GM19025 (cell line): ENCODE results near the gene GRM7.

Experiments used
- ATAC-seq: cut with Tn5 transposase; IDR thresholded peaks from one replicate; pipeline ENCODE4 v1.9.1; 2021; ENCODE audit warnings: mild to moderate bottlenecking, low read depth, moderate library complexity; ENCODE audit not compliant: unreplicated experiment

The GRM7 gene

DNA sequence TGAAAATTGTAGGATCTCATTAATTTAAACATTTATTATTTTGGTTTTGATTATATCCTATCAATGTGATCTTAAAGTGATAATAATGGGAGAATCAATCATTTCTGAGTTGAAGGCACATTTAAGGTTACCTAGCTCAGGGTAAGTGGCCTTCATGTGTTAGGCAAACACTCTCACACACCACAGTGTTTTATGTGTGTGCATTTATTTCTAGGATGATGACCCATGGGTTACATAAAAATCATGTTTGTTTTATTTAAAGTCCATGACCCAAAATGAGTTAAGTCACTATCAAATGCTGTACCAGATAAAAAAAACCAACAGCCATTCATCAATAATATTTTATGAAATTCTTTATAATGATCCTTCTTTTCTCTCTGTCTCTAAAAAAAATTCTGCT is 520.8 kb downstream of the GRM7 start:
- ATAC-seq, result no peak

DNA sequence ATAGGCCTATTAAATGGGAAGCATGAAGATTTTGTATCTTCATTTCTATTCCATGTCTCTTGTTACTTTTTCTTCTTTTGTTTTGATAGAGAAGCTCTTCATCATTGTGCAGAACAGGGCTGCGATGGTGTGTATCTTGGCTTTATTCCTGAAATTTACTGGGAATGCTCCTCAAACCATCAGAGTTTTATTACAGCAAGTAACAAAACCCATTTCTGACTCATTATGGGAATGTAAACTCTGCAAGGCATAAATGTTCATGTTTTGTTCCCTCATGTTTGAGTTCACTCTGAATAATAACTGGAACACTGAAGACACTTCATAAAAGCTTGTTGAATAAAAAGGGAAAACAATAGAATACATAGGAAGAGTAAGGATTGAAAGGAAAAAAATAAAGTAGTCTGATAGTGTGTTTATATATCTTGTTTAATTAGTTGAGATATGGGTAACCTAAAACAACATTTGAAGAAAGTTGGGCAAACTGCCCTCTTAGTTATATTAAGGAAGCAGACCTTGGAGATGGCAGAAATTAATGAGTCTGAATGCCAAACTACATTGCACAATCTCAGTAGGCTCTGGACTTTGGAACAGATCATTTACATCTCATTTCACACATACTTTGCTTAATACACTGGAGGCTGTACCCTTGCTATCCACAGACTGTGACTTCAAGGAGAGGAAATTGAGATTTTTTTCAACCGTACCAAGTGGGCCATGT is 521.5 kb downstream of the GRM7 start:
- no peak for ATAC-seq

DNA sequence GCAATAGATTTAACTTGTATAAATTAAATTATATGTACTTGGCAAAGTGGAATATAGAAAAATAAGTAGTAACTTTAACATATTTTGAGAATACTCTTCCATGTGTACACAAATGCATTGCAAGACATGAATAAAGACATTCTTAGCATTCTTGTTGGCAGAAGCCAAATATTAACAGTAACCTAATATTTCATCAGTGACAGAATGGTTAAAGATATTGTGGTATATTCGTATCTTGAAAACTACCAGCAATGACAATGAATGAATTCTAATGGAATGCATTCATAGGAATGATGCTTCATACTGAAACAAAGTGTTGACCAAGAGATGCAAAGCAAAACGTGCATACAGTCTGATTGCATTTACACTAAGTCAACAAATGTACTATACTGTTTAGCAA is 524.7 kb downstream of the GRM7 start:
- no peak for ATAC-seq

DNA sequence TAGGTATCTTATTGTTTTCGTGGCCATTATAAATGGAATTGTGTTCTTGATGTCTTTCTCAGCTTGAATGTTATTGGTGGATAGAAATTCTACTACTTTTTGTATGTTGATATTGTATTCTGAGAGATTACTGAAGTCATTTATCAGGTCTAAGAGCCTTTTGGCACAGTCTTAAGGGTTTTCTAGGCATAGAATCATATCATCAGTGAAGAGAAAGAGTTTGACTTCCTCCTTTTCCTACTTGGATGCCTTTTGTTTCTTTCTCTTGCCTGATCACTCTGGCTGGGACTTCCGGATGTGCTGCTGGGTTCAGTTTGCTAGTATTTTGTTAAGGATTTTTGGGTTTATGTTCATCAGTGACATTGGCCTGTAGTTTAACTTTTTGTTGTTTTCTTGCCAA is 527.1 kb downstream of the GRM7 start:
- no peak for ATAC-seq

DNA sequence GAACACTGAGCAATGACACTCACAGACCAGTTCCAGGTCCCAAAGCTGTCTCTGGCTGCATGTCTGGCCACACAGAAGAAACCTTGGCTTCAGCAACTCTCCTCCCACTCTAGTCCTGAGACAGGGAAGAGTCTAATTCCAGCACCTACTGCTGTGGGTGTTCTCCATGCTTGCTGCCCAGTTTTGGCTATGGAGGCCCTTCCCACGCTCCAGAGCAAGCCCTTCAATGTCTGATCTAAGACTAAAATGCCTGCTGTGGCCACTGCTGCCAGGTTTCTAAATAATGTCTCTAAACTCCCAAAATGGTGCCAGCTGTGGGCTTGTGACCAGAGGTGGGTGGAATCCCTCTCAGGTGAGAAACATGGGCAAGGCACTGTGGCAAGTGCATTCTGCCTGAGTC is 531.3 kb downstream of the GRM7 start:
- no peak for ATAC-seq

DNA sequence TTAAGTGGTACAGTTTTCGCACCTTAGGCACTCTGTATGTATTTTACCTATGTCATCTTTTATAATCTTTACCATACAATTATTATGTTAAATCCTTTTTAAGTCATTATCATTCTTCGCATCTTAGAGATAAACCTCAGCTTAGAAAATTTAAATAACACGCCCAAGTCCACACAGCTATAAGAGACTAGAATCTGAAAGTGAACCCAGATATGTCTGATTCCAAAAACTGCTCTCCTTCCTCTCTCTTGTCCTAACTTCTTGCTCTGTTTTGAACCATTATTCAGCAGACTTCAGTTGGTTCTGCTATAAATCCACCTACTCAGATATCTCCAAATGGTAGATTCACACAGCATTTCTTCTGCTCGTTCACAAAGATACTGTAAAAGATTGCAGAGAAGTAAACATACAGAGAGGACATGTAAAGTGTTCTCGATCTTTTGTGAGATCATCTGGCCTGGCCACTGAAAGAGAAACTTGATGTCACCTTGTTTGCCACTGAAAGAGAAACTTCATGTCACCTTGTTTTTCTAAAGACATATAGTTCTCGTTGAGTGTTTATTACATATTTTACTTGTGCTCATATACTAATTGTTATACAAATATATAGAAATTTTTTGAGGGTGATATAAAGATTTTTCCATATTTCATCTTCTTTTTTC is 533.2 kb downstream of the GRM7 start:
- ATAC-seq, result peak; percentile 62

DNA sequence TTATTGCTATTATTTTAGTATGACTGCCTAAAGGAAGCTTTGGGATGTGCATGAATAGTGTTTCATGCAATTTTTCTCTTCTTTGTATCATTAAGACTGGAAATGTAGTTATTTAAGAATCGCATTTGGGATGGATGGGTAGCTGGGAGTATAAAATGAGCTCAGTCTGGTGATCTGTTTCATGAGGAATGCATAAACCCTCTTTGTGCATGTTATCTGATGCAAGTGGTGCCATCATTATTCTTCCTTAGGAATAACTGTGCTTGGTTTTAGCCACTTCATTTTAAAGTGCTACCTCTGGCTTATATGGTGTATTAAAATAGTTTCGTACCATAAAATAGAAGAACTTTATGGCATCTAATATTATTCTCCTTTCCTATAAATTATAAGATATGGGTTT is 535.6 kb downstream of the GRM7 start:
- no peak for ATAC-seq

DNA sequence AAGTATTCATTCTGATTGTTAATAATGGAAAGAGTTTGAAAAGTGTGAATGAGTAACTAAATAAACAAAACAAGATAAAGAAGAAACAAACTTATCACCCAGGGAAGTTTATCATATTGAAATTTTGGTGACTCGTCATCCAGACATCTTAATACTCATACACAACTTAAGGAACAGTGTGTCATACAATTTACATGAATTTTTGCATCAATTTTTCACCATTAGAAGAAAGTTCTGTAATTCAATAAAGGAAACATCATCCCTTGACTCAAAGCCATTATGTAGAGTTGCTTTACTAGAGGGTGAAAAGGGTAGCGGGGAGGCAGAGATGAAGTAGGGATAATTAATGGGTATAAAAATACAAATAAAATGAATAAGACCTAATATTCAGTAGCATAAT is 536.2 kb downstream of the GRM7 start:
- no peak for ATAC-seq

DNA sequence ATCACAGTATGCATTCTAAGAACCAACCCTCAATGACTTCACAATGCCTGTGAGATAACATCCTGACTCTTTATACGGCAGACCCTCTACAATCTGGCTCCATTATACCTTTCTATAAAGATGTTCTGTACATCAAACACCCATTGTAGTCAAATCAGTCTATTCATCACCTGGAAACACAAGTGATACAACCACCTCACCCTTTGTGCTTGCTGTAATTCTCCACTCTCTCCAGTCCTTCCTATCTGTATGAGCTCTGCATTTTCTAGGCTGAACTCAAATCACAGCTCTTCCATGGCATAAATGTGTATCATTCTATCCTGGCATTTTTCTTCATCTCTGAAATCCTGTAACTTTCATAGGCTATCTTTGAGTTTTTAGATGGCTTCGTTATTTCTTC is 539.4 kb downstream of the GRM7 start:
- ATAC-seq, result no peak

DNA sequence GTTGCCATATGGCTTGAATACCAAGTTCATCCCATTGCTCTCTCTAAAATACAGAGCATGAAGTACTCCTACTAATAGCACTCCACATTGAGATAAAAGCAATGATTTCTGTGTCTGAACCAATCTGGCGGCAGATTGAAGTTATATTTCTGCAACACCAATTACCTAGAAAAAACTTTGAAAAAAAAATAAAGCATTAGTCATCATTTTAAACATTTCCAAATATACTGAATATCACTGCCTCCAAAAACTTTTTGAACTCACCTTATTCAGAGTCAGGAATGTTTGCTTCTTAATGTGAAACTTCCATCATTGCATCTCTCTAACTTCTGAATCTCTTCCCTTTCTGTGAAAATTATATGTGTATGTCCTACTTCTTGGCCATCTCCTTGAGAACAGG is 540.5 kb downstream of the GRM7 start:
- no peak for ATAC-seq

DNA sequence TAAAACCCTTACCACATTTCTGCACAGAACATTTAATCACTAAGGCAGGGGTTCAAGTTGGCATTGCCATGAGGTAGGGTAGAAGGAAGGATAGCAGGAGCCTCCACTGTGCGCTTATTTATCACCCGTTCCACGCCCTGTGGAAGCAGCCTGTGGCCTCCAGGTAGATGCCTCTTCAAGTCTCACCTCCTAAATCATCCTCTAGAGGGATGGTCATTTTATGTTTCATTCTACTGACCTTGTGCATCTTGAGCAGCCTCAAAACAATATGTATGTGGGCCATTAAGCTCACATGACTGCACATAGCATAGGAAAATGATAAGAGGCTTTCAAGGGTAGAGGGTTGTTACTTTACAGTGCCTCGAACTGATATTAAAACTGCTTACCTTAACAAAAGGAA is 546.2 kb downstream of the GRM7 start:
- ATAC-seq, result no peak

DNA sequence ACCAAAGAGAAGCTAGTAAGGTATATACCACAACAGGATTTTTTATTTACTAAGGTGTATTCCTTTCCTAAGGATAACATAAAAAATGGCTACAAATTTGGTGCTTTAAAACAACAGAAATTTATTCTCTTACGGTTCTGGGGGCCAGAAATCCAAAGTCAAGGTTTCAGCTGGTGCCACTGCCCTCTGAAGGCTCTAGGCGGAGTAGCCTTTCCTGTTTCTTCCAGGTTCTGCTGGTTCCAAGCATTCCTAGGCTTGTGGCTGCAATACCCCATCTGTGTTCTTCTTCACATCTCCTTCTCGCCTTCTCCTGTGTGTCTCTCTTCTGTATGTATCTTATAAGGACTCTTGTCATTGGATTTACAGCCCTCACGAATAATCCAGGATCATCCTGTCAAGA is 549.9 kb downstream of the GRM7 start:
- ATAC-seq, result no peak

DNA sequence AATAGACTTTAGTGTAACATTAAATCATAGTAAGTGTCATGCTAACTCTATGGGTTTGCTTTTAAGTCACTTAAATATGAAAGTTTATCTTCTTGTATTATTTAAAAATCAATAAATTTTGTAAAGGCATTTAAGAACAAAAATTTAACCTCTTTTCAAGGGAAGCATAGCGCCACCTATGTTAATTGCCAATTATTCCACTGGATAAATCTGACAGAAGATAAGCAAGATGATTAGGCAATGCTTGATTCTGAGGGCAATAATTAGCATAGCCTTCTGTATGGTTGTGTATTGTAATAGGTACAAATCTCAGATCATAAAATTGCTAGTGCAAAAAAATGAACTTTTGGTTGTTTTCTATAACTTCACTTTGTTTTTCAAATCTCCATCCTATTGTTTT is 560.1 kb downstream of the GRM7 start:
- ATAC-seq, result no peak

DNA sequence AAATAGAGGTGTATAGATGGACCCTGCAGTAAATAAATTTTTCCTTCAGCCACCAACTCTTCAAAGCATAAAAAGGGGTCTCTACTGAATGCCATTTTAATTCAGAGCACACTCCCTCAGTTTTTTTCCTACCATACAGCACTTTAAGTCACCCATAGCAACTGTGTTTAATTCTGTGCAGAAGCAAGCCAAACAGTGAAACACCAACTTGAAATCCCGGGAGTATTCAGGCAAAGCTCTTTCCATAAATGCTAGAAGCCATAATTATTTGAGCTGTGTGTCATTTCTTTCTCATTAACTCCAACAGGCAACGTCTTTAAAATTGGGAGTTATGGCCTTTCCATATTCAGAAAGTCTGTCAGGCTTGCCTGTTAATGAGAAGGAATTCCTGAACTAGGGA is 562.1 kb downstream of the GRM7 start:
- ATAC-seq, result no peak

DNA sequence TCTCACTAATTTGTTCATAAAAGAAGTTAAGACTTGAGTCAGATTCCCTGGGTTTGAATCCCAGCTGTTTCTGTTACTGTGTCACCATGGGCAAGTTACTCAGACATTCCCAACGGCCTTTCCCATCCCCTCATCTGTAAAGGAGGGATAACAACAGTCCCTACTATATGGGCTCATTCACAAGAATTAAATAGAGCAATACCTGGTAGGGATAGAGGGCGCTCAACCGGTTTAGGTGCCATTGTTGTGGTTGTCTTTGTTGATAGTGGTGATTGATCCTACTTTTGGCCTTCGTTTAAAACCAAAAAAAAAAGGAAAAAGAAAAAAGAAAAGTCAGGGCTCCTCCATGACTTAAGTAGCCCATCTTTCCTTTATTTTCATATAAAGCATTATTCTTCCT is 563.1 kb downstream of the GRM7 start:
- ATAC-seq, result no peak

DNA sequence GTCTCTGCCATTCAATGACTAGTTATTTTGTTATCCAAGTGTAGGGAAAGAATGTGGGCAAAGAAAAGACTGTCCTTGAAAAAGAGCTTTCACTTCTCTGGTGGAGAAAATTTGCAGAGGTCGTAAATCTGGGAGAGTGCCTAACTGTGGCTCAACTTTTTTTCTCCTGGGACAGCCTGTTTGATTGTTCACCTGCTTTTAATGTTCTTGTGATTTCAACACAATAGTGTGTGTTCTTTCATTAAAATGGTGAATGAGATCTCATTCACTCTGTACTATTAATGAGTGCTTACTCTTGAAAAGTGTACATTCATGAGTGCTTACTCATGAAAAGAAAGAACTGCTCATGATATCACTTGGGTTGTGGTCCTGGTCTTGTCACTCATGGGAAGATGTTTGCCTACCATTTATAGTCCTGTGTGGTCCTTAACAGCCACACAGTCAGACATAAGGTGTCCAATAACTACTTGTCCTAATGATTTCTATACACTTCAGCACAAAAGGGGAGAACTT is 567.3 kb downstream of the GRM7 start:
- no peak for ATAC-seq

DNA sequence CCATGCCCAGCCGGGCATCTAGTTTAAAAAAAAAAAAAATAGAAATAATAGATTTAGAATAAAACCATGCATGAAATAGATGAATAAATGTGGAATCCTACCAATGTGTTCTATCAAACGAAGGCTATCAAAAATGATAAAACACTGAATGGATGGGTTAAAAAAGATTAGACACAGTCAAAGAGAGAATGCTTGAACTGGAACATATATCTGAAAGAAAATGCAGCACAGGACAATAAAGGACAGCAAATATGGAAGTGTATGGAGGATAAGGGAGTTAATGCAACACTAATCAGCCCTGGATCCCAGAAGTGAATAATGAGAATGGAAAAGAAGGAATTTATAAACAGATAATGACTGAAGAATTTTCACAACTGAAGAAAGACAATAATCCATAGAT is 571.7 kb downstream of the GRM7 start:
- no peak for ATAC-seq

DNA sequence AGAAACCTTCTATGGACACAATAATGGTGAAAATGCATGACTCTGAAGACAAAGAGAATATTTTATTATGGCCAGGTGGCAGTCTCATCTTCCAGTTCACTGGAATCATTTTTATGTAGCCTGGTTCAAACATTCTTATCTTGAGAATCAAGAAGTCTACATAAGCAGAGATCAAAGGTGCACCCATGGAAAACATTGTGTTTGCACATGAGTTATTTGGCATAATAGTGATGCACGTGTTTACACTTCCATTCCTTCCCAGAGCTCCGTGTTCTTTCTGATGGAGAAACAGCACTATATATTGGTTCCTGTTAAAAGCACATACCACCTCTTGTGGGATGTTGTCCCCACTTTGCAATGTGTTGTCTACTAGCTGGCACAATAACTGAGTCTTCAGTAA is 572.2 kb downstream of the GRM7 start:
- ATAC-seq, result no peak

DNA sequence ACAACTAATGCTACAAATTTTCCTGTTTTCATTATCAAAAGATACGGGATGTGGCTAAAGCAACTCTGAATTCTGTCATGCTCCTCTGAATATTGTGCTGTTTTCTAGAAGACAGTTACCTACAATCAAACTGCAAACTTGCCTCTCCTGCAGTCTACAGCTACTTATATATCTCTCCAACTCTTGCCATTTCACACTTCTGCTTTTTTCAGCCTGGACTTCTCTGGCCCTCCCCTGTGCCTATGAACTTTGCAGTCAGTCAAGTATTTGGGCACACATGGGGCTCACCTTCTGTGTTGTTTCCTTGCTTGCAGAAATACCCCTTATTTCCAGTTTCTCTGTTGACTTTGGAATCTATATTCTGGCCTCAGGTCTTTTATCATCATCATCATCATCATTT is 575.6 kb downstream of the GRM7 start:
- ATAC-seq, result no peak

DNA sequence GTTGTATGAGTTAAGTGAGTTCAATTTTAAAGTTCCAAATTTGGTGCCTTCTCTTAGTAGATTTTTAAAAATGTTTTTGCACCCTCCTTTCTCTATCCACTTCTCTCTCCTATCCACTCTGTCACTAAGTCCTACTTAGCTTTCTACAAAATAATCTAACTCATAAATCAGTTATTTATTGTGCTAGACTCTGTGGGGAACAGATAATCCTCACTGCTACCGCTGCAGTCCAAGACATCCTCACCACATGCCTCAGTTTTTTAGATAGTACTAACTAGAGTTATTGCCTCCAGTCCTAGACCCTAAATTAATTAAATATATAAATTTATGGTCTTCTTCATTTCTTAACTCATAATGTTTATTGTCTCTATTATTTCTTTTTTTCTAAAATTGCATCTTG is 576.3 kb downstream of the GRM7 start:
- no peak for ATAC-seq

DNA sequence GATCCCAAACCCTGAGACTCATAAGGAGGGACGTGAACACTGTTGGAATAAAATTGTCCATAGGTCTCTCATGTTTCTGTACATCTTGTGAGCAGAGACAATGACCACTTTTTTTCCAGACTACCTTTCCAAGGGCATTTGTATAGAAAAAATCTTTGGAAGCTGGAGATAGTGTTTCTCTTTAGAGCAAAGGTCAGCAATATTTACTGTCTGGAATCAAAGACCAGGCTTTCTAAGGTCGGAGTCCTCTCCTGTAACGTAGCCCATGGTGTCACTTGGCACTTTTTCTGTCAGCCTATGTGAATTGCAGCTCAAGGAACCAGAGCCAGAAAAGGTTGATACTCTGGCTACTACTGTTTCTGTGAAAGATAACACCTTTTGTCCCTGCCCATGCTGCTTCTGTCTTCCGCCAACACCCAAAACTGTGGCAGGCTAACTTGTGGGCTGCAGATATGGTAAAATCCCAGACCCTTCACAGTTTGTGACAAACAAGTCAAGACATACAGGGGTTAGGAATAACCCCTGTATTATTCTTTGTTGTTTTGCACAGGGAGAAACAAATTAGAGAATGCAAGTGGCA is 578.3 kb downstream of the GRM7 start:
- ATAC-seq, result no peak

DNA sequence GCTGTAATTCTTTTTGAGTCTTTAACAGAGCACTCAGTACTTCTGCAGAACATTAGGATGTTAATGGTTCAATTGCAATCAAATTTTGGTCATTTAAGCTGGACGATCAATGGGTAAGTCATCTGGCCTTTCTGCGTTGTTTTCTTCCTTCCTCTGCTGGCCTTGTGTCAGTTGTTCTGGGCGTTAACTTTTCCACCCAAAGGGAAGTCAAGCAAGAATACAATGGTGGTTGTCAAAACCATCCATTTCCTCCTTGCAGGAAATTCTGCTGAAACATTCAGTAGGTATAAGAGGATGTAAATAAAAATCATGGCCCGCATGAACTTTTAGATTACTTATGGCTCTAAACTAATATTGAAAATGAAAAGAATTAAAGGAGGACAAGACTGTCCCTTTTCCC is 584.0 kb downstream of the GRM7 start:
- ATAC-seq, result no peak
